A549 (cell line): ENCODE results near the gene AQP4. TPM values are rescaled to one million over a fixed set of nuclear protein-coding genes. Genes with fewer than 3 reads are reported as not detected.

ENCODE experiments used
- ATAC-seq, 2 experiments: fragments of 200-7000 bp in 1 of 2; fragments of >200 bp in 1 of 2; cut with Nextera tagmentation in 1 of 2; cut with Tn5 transposase in 1 of 2; 3 replicates each; pipeline versions ENCODE4 v1.8.0 to v1.9.1; 2018 to 2020; ENCODE audit warnings: mild to moderate bottlenecking in 1 of 2, moderate library complexity in 1 of 2
- CTCF ChIA-PET: fragments of 300-600 bp; sonication (Branson Sonifier 250); formaldehyde crosslinking; extraction: SDS; loops from one replicate; lab custom pipeline; 2021; ENCODE audit warnings: antibody characterized with exemption, inconsistent platforms; lab: Yijun Ruan, JAX
- POLR2A ChIA-PET: fragments of 350-600 bp; formaldehyde crosslinking; extraction: SDS; loops from one replicate; lab custom pipeline; 2021; ENCODE audit warnings: antibody characterized with exemption, inconsistent platforms; lab: Yijun Ruan, JAX
- DNase-seq, 2 experiments: peaks; one replicate each; pipeline versions ENCODE4 v3.0.0 to v3.0.0-alpha.2; 2011 to 2016; ENCODE audit warnings: low read depth in 1 of 2, low spot score in 1 of 2
- FAIRE-seq: peaks from 2 replicates; lab custom pipeline; 2011; peaks lifted over from hg19 to GRCh38; lab: Jason Lieb, UNC
- H3K27ac ChIP-seq, 2 experiments: fragments of >200 bp; sonication (Bioruptor Twin); formaldehyde crosslinking; 3 replicates each; pipeline ENCODE4 v1.5.1; 2016 to 2017
- H3K4me1 ChIP-seq: fragments of >200 bp; sonication (Bioruptor Twin); formaldehyde crosslinking; 3 replicates; pipeline ENCODE4 v1.6.1; 2016
- H3K4me2 ChIP-seq: fragments of >200 bp; sonication (Bioruptor Twin); formaldehyde crosslinking; 3 replicates; pipeline ENCODE4 v1.6.1; 2016
- H3K4me3 ChIP-seq: fragments of >200 bp; sonication (Bioruptor Twin); formaldehyde crosslinking; 3 replicates; pipeline ENCODE4 v1.5.1; 2016
- H3K9me3 ChIP-seq: fragments of >200 bp; sonication (Bioruptor Twin); formaldehyde crosslinking; 3 replicates; pipeline ENCODE4 v1.6.1; 2016
- EP300 ChIP-seq, 2 experiments: fragments of >200 bp; sonication (Bioruptor Twin); formaldehyde crosslinking; IDR thresholded peaks; 2 replicates in 1 of 2; 3 replicates in 1 of 2; pipeline ENCODE4 v1.6.1; 2016 to 2017
- ESRRA ChIP-seq: fragments of 150-350 bp; IDR thresholded peaks from 2 replicates; pipeline ENCODE4 v1.6.1; 2014; ENCODE audit warnings: mild to moderate bottlenecking, low read length, borderline replicate concordance
- FOSL2 ChIP-seq, 2 experiments: fragments of 450-650 bp in 1 of 2; fragments of >200 bp in 1 of 2; sonication (Bioruptor Twin) in 1 of 2; formaldehyde crosslinking; IDR thresholded peaks; 2 replicates each; pipeline versions ENCODE4 v1.5.0 to v1.6.1; 2016 to 2020; ENCODE audit warnings: mild to moderate bottlenecking in 1 of 2, moderate library complexity in 1 of 2
- HDAC2 ChIP-seq: fragments of 200-600 bp; sonication (generic); IDR thresholded peaks from 2 replicates; pipeline ENCODE4 v1.6.1; 2016
- HEYL ChIP-seq: fragments of 250-450 bp; sonication (Bioruptor Pico); IDR thresholded peaks from 2 replicates; pipeline ENCODE4 v1.8.0; 2021; ENCODE audit warnings: mild to moderate bottlenecking, moderate library complexity
- JUNB ChIP-seq: fragments of >200 bp; sonication (Bioruptor Twin); formaldehyde crosslinking; IDR thresholded peaks from 2 replicates; pipeline ENCODE4 v1.6.1; 2016
- KDM1A ChIP-seq: fragments of 200-600 bp; sonication (generic); IDR thresholded peaks from 2 replicates; pipeline ENCODE4 v1.6.1; 2016; ENCODE audit warnings: low read depth, mild to moderate bottlenecking
- KDM5A ChIP-seq: fragments of 200-600 bp; sonication (generic); IDR thresholded peaks from 2 replicates; pipeline ENCODE4 v1.6.1; 2016; ENCODE audit warnings: antibody characterized with exemption, mild to moderate bottlenecking
- MYC ChIP-seq: IDR thresholded peaks from 2 replicates; pipeline ENCODE4 v1.6.1; 2012; ENCODE audit warnings: mild to moderate bottlenecking, inconsistent platforms, low read length, improper control_type of control experiment, borderline replicate concordance
- NFE2L2 ChIP-seq: fragments of 150-350 bp; conservative IDR thresholded peaks from 2 replicates; pipeline ENCODE4 v1.6.1; 2014; ENCODE audit warnings: low read length
- PHF8 ChIP-seq: fragments of 200-600 bp; sonication (generic); IDR thresholded peaks from 2 replicates; pipeline ENCODE4 v1.6.1; 2016; ENCODE audit warnings: low read depth, mild to moderate bottlenecking, antibody characterized with exemption, moderate library complexity, borderline replicate concordance
- POLR2A ChIP-seq: IDR thresholded peaks from 2 replicates; pipeline ENCODE4 v1.6.1; 2012; ENCODE audit warnings: mild to moderate bottlenecking, low read length
- RFX5 ChIP-seq: fragments of 450-650 bp; IDR thresholded peaks from 2 replicates; pipeline ENCODE4 v1.7.1; 2014; ENCODE audit warnings: antibody characterized with exemption, mild to moderate bottlenecking, moderate library complexity
- TP53 ChIP-seq: fragments of 250-450 bp; sonication (Bioruptor Pico); IDR thresholded peaks from 2 replicates; pipeline ENCODE4 v1.5.0; 2021; ENCODE audit warnings: mild to moderate bottlenecking, moderate library complexity
- WGBS: methylation state at CpG from one replicate; pipeline ENCODE4 v1.1.6; 2017; ENCODE audit errors: missing lambda C conversion rate; 5-methylcytosine and 5-hydroxymethylcytosine counted together
- polyA plus RNA-seq, 4 experiments: library from polyadenylated mRNA; depleted of rRNA in 3 of 4; stranded (reverse); fragments of >200 nt; fragmentation: RNase III in 1 of 4; extraction: RNeasy Plus Mini Kit Qiagen cat#74134 plus additional on column Dnase treatment in 1 of 4; gene quantifications; 2 replicates in 3 of 4; 3 replicates in 1 of 4; pipeline ENCODE4 v1.2.3, GENCODE V29; 2011 to 2017
- TF ChIP-seq, protein P1 (sequence below): IDR thresholded peaks from 2 replicates; pipeline ENCODE4 v1.6.1; 2012
- TF ChIP-seq, protein P2 (sequence below): IDR thresholded peaks from 2 replicates; pipeline ENCODE4 v1.6.1; 2012
- TF ChIP-seq, protein P3 (sequence below): fragments of 250-450 bp; sonication (Bioruptor Pico); IDR thresholded peaks from 2 replicates; pipeline ENCODE4 v1.5.0; 2020; ENCODE audit warnings: low read depth, mild to moderate bottlenecking, moderate library complexity

The AQP4 gene
- polyA plus RNA-seq, 2 of the 4 experiments (the other 2 are of a cell fraction), result 0.08 TPM; not detected in 1

DNA sequence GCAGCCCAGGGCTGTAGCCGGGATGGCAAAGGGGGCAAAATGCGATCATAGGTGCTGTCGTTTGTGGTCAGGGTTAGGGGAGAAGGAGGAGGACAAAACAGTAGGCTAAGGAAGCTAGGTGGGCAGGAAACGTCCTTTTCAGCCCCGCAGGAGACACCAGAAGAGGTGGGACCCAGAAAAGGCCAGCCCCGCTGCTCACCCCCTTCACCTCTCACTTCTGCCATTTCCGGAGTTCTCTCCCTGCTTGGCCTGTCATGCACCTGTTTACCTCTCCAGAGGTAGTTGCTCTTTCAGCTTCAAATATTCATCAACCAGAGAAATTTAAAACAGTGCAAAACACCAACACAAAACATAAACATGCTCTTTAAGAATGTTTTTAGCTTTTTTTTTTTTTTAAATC, 849 bp downstream of the AQP4 start:
- CTCF ChIA-PET, result interaction anchor here (0.6 to 0.7 kb wide), 2 partner anchors 28 to 79 kb away, joined by 3 read pairs; no protein-coding TSS in a partner anchor
- ATAC-seq, result no peak
- Histone ChIP-seq H3K4me3 (no peak overlapping the region), H3K9me3 (no peaks in the 10 kb centered on the region), H3K27ac (no peak overlapping the region), H3K4me1 (no peaks in the 10 kb centered on the region), H3K4me2 (no peak overlapping the region)
- no peak for FAIRE-seq
- WGBS, result 88% methylated on average over 7 of the region's 7 CpGs
- TF ChIP-seq KDM5A, result no peak
- no peak for TF ChIP-seq PHF8
- no peak for DNase-seq
- POLR2A ChIA-PET, result interaction anchor here (0.6 kb wide), 1 partner anchor 16 kb away, joined by 3 read pairs; no protein-coding TSS in a partner anchor

DNA sequence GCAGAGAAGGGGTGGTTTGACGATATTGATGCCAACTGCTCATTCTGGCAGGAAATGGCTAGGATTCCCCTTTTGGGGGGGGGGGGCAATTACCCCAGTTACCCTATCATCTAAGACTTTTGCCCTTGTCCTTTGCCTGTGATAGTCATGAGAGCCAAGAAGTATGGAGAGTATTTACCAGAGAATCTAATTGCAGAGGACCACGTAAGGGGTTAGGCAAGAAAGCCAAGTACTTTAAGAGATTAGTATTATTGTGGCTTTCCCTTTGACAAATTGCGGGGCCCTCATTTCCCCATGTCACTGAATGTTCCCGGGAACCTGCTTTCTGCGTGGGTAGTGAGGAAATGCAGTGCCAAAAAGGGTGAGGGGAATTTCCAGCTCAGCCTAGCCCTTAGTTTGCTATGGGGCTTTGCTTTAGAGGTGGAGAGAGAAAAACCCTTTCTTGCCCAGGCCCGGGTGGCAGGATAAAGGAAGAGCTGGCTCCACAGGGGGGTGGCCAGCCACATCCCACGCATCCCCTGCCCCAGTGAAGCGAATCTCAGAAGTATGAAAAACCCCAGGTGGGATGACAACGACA, 1.5 kb downstream of the AQP4 start:
- peak overlapping the region; percentile 92; the same call in 2 of the 3 replicates for H3K4me2 ChIP-seq
- CTCF ChIA-PET, result interaction anchor here (0.7 kb wide), 1 partner anchor 29 kb away, joined by 3 read pairs; no protein-coding TSS in a partner anchor
- ATAC-seq, result no peak

DNA sequence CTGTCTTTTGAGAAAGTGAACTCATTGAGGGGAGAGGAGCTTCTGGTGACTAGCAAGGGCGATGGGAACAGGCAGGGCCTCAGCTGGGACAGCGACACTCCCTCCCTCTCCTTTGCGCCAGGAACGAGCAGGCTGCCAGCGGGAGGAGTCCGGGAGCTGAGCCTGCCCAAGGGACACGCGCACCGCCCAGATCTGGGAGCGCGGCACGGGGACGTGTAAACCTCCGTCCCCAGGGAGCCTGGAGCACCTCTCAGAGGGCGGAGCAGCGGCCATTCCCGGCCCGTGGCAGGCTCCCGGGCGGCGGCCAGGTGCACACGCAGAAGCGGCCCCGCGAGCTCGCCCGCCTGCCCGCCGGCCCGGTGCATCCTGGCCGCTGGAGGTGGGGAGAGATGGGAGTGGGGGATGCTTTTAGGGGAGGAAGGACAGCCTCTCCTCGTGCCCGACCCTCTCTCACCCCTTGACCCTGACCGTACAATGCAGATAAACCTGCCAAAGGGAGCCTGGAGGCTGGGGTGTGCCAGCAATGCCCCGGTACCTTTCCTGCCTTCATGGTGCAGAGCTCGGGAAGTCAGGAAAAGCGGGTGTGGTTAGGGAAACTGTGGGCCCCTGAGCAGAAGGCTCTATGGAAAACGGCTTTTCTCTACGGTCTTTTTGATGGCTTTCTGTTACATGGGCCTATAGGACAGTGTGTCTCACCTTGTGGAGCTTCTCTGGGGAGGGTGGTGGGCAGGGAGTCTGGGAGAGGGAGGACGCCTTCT, 2.2 kb downstream of the AQP4 start:
- CTCF ChIA-PET, result no interaction called here
- DNase-seq, result peak; percentile 15 to 33

More for the DNA sequence above, 1.5 kb downstream of the AQP4 start:
- H3K9me3 ChIP-seq, result no peaks in the 10 kb centered on the region
- WGBS, result 69% methylated on average over 9 of the region's 9 CpGs
- no peak overlapping the region; the same call in 2 of the 3 replicates for H3K4me3 ChIP-seq
- no peak for TF ChIP-seq EP300 (IDR thresholded peaks at IDR 0.05)
- no peak for TF ChIP-seq HDAC2
- TF ChIP-seq HEYL, result no peak
- no peak for TF ChIP-seq KDM1A
- TF ChIP-seq PHF8, result no peak
- no peak for TF ChIP-seq POLR2A
- TF ChIP-seq, protein P1, sequence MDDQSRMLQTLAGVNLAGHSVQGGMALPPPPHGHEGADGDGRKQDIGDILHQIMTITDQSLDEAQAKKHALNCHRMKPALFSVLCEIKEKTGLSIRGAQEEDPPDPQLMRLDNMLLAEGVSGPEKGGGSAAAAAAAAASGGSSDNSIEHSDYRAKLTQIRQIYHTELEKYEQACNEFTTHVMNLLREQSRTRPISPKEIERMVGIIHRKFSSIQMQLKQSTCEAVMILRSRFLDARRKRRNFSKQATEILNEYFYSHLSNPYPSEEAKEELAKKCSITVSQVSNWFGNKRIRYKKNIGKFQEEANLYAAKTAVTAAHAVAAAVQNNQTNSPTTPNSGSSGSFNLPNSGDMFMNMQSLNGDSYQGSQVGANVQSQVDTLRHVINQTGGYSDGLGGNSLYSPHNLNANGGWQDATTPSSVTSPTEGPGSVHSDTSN, result no peak
- no peak for TF ChIP-seq JUNB
- no peak for FAIRE-seq
- H3K27ac ChIP-seq, result no peak overlapping the region; a peak in 1 of 6 replicates
- H3K4me1 ChIP-seq, result no peaks in the 10 kb centered on the region
- POLR2A ChIA-PET, result no interaction called here
- no peak for DNase-seq

DNA sequence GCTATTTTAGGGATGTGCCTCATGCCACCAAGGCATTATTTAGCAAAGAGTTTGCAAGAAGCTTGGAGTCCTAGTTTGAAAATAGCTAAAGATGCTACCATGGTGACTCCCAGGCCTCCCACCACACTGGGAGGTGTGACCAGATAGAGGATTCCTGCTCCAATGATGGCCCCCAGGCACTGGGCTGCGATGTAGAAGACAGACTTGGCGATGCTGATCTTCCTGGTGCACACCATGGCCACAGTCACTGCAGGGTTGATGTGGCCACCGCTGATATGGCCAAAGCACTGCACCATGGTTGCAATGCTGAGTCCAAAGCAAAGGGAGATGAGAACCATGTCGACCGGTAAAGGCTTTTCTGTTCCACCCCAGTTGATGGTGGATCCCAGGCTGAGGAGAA, 3.4 kb downstream of the AQP4 start:
- FAIRE-seq, result no peak

More for the DNA sequence above, 2.2 kb downstream of the AQP4 start:
- Histone ChIP-seq H3K4me1 (no peaks in the 10 kb centered on the region), H3K4me3 (peak overlapping the region; percentile 55), H3K4me2 (peak overlapping the region; percentile 92), H3K27ac (peak overlapping the region; percentile 51 to 78; a peak in 5 of 6 replicates), H3K9me3 (no peaks in the 10 kb centered on the region)
- TF ChIP-seq, protein P2, sequence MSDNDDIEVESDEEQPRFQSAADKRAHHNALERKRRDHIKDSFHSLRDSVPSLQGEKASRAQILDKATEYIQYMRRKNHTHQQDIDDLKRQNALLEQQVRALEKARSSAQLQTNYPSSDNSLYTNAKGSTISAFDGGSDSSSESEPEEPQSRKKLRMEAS, result peak; percentile 24; the same call in 1 of the 2 replicates
- TF ChIP-seq RFX5, result no peak
- POLR2A ChIA-PET, result no interaction called here
- WGBS, result 13% methylated on average over 10 of the region's 40 CpGs
- FAIRE-seq, result no peak
- peak; percentile 89 to 94 for ATAC-seq

More for the DNA sequence above, 3.4 kb downstream of the AQP4 start:
- 45% methylated on average over 4 of the region's 5 CpGs for WGBS
- no peaks in the 10 kb centered on the region for H3K9me3 ChIP-seq
- ChIA-PET CTCF (no interaction called here), POLR2A (no interaction called here)
- H3K4me2 ChIP-seq, result no peak overlapping the region
- no peak for TF ChIP-seq NFE2L2
- no peak for TF ChIP-seq MYC
- TF ChIP-seq KDM5A, result no peak
- TF ChIP-seq RFX5, result no peak
- TF ChIP-seq, protein P3, sequence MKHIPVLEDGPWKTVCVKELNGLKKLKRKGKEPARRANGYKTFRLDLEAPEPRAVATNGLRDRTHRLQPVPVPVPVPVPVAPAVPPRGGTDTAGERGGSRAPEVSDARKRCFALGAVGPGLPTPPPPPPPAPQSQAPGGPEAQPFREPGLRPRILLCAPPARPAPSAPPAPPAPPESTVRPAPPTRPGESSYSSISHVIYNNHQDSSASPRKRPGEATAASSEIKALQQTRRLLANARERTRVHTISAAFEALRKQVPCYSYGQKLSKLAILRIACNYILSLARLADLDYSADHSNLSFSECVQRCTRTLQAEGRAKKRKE (CRISPR knock-in tag), result no peak
- no peak for TF ChIP-seq TP53 (CRISPR knock-in tag)
- no peak for TF ChIP-seq FOSL2 (IDR thresholded peaks at IDR 0.05)
- no peak for TF ChIP-seq FOSL2 (CRISPR knock-in tag; IDR thresholded peaks at IDR 0.05)
- no peak for TF ChIP-seq ESRRA
- TF ChIP-seq HDAC2, result no peak
- ATAC-seq (no peak), DNase-seq (no peak)
- H3K4me3 ChIP-seq, result no peak overlapping the region
- H3K4me1 ChIP-seq, result no peaks in the 10 kb centered on the region
- H3K27ac ChIP-seq, result no peak overlapping the region
